GM19452 (cell line): Measurements from ENCODE around the gene MEX3D.
"Not testable (repeated sequence)": the region's sequence is repeated elsewhere in the genome, so short reads cannot be mapped to it uniquely, and the experiment has no call there.

Experiments used
- ATAC-seq: cut with Tn5 transposase; IDR thresholded peaks from one replicate; pipeline ENCODE4 v1.9.1; 2021; ENCODE audit not compliant: unreplicated experiment

The MEX3D gene

DNA sequence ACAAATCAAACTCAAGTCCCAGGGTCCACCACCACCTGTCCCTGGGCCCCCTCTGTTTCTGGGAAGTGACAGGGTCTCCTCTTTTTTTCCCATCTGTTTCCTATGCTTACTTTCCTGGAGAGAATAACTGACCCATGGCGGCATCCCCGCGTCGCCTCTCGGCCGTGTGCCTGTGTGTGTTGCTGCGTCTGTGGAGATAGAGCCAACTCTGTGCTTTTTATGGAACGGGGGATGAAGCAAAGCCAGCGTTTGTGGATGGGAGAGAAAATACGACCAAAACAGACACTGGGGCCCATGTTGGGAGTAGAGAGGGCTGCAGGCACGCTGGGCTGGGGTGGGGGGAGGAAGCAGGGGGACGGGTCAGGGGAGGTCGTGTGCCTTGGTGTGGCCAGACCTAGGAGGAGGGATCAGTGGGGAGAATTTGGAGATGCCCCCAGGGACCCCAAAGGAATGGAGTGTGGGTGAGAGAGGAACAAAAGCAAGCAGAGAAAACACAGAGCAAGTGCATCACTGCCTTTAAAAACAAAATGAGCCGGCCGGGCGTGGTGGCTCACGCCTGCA, 27.7 kb downstream of the MEX3D start:
- no peak for ATAC-seq

DNA sequence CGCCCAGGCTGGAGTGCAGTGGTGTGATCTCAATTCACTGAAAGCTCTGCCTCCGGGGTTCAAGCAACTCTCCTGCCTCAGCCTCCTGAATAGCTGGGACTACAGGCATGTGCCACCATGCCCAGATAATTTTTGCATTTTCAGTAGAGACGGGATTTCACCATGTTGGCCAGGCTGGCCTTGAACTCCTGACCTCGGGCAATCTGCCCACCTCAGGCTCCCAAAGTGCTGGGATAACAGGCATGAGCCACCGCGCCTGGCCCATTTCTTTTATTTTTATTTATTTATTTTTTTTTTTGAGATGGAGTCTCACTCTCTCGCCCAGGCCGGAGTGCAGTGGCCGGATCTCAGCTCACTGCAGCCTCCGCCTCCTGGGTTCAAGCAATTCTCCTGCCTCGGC, 28.4 kb downstream of the MEX3D start:
- ATAC-seq = not testable (repeated sequence)

DNA sequence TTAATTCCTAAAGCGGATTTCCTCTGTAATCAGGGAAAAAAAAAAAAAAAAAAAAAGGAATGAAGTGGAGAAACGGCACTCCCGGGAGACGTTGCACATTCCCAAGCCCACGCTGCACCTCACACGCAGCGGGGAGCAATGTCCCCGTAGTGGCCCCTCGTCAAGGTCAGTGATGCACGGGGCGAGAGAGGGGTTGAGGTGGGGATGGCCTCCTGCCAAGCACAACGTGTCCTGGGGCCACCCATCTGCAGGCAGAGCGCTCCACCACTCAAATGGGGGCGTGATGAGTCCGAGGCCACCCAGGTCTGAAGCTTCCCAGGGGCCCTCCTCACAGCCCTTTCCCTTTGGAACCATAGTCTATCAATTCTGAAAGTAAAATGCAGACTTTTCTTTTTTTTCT, 29.1 kb downstream of the MEX3D start:
- no peak for ATAC-seq

DNA sequence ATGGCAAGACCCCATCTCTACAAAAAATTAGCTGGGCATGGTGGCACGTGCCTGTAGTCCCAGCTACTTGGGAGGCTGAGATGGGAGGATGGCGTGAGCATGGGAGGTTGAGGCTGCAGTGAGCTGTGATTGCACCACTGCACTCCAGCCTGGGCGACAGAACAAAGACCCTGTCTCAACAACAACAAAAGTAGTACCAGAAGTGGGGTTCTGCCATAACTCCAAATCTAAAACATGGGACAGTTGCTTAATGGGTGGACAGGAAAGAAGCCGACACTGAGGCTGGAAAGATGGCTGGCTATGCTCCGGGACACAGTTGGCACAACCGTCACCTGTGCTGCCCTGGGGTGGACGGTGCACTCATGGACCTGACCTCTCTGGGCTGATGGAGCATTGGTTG, 32.4 kb downstream of the MEX3D start:
- ATAC-seq = not testable (repeated sequence)

DNA sequence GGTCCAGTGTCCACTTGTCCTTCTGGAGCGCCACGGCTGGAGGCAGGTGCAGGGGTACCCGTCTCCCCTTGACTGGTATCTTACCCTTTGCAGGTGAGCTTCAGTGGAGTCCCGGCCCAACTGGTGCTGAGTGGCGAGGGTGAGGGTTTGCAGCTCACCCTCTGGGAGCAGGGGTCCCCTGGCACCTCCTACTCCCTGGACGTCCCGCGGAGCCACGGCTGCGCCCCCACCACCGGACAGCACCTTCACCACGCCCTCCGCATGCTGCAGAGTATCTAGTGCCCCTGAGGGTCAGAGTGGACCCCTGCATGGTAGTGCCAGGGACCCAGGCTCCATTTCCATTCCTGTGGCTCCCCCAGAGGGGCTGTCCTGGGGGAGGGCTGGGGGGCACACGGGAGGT, 33.2 kb downstream of the MEX3D start:
- ATAC-seq = no peak

DNA sequence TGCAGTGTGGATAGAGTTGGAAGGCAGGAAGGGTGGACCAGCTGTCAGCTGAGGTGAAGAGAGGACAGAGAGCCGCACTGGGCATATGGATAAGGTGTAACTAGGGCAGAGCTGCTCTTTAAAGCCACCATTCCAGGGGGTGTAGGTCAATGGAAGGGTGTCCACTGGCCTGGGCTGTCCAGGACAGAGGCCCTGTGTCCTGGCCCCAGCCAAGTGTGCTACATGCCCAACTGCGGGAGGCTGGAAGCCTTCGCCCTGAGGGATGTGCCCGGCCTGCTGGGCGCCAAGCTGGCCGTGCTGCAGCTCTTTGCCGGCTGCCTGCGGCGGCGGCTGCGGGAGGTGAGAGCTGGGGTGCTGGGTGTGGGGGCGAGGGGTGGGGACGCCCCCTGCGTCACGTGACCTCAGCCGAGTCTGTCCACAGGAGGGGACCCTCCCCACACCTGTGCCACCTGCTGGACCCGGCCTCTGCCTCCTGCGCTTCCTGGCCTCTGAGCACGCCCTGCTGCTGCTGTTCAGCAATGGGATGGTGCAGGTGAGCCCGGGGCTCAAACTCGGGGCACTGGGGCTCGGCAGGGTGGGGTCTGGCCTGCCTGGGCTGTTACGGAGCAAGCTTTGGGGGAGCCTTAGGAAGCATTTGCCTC, 34.5 kb downstream of the MEX3D start:
- no peak for ATAC-seq

DNA sequence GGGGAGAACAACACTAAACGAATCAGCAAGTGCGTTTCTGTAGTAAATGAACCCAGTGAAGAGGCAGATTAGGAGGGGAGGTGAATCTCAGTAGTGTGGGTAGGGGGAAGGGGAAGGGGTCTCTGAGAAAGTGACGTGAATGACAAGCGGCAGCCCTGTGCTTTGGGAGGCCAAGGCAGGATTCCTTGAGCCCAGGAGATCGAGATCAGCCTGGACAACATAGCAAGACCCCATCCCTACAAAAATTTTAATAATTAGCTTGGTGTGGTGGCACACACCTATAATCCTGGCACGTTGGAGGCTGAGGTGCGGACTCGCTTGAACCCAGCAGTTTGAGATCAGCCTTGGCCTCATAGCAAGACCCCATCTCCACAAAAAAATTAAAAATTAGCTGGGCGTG, 36.1 kb downstream of the MEX3D start:
- ATAC-seq = no peak

DNA sequence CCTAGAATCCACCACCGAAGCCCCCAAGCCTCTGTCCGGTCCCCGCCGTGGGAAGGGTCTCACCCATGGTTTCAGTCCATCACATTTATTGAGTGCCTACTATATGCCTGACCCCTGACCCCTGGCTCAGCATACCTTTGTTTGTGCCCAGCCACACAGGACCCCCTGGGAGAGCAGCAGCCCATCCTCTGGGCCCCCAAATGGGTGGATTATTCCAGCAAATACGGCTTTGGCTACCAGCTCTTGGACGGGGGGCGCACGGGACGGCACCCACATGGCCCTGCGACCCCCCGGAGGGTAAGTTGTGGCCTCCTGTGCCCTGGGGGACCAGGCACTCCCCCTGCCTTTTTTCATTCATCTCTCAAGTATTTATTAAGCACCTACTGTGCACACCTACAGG, 36.5 kb downstream of the MEX3D start:
- ATAC-seq = no peak

DNA sequence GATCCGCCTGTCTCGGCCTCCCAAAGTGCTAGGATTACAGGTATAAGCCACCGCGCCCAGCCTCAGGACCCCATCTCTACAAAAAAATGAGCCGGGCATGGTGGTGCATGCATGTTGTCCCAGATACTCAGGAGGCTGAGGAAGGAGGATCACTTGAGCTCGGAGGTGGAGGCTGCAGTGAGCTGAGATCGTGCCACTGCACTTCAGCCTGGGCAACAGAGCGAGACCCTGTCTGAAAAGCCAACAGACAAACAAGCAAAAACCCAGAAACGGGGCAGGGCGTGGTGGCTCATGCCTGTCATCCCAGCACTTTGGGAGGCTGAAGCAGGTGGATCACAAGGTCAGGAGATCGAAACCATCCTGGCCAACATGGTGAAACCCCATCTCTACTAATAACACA, 37.3 kb downstream of the MEX3D start:
- not testable (repeated sequence) for ATAC-seq

DNA sequence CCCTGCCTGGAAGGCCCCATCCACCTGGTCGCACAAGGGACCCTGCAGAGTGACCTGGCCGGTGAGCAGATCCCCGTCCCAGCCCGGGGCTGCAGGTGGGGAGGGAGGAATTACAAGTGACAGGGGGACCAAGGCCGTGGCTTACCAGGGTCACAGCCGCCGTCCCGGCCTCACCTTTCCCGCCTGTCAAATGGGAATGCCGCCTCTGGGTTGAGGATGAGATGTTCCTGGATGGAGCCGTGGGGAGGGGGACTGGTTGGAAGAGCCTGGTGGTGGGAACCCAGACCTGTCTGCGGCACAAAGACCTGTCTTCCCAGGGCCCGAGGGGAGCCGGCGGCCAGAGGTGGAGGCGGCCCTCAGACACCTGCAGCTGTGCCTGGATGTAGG, 38.7 kb downstream of the MEX3D start:
- no peak for ATAC-seq

DNA sequence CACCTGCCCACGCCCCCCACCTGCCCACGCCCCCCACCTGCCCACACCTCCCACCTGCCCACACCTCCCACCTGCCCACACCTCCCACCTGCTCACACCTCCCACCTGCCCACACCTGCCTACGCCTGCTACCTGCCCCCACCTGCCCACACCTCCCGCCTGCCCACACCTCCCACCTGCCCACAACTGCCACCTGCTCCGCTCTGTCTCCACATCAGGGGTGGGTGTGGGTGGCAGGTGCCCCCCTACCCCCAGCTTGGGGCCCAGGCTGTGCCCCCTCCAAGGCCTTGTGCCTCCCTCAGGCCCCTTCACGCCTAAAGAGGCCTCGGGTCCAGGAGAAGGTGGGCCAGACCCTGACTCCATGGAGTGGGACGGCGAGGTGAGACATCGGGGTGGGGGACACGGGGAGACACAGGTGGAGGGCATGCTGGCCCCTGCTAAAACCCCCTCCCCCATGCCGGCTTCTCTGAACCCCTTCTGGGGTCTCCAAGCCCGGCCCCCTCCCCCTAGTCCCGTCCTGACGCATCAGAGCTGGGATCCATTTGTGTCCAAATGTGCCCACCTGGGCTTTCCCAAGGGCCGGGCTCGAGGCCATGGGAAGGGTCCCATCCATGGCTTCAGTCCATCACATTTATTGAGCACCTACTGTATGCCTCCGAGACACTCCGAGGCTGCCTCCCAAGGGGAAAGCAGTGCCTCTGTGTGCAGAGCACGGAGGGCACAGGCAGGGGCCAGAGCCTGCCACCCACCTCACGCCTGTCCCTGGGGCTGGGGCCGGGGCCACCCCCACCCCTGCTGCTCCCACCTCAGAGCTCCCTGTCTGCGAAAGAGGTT, 39.3 kb downstream of the MEX3D start:
- no peak for ATAC-seq

DNA sequence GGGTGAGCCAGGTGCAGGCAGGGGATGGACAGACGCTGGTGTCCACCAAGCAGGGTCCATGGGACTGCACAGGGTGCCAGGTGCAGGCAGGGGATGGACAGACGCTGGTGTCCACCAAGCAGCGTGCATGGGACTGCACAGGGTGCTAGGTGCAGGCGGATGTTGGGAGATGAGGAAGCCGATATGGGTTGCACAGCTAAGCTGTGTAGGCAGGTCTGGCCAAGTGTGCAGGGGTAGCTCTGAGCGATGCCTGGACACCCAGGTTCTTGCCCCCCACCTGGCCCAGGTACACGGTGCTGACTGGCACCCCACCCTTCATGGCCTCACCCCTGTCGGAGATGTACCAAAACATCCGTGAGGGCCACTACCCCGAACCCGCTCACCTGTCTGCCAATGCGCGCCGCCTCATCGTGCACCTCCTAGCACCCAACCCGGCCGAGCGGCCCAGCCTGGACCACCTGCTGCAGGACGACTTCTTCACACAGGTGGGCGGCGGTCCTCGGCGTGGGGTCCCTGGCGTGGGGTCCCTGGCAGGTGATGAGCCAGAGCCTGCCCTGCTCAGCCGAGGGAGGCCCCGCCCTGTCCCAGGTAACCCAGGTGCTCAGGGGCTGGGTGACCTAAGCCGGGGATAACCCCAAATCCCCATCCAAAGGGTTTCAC, 40.3 kb downstream of the MEX3D start:
- no peak for ATAC-seq

DNA sequence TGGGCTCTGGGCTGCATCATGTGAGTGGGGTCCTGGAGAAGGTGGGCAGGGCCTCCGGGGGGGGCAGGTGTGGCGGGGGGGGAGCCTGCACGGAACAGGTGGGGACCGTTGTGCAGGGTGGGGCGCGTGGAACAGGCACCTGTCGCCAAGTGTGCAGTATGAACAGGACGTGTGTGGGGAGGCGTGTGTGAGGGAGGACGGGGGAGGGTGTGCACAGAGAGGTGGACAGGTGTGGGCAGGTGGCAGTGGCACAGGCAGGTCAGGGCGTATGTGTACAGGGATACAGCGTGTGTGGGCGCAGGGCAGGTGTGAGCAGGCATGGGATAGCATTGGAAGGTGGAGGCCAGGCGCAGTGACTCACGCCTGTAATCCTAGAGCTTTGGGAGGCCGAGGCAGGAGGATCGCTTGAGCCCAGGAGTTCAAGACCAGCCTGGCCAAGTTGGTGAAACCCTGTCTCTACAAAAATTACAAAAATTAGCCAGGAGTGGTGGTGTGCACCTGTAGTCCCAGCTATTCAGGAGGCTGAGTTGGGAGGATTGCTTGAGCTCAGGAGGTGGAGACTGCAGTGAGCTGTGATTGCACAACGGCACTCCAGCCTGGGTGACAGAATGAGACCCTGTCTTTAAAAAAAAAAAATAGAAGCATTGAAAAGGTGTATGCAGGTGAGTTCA, 41.0 kb downstream of the MEX3D start:
- ATAC-seq = no peak

DNA sequence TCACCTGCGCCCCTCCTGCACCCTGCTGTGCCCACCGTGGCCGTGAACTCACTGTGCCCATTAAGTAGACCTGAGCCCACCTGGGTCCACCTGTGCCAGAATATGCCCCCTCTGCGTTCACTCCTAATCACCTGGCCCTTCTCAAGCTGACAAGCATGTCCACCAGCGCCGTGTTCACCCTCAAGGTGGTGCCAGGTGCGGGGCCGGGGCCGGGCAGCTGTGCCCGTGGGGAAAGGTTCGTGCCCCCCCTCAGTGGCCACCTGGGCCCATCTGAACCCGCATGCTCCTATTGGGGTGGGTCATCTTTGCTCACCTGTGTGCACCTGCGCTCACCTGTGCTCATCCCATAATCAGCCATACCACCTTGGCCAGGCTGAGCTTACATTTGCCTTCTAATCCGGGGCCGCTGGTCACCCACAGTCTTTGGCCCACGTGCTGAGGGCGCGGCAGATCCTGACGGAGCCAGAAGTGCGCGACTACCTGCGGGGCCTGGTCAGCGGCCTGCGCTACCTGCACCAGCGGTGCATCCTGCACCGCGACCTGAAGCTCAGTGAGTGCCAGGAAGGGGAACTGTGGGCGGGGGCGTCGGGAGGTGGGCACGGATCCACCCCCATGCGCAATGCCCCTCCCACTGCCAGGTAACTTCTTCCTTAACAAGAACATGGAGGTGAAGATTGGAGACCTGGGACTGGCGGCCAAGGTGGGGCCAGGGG, 41.9 kb downstream of the MEX3D start:
- ATAC-seq = no peak

DNA sequence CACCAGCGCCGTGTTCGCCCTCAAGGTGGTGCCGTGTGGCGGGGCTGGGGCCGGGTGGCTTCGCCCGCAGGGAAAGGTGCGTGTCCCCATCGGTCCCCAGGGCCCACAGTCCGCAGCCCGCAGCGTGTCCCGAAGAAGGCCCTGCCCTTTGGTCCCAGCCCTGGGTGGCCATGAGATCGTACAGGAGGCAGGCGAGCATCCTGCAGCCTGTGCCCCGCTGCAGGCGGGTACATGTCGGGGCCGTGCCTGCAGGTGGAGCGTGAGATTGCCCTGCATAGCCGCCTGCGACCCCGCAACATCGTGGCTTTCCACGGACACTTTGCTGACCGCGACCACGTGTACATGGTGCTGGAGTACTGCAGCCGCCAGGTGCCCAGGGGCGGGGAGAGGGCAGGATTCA, 42.8 kb downstream of the MEX3D start:
- no peak for ATAC-seq

DNA sequence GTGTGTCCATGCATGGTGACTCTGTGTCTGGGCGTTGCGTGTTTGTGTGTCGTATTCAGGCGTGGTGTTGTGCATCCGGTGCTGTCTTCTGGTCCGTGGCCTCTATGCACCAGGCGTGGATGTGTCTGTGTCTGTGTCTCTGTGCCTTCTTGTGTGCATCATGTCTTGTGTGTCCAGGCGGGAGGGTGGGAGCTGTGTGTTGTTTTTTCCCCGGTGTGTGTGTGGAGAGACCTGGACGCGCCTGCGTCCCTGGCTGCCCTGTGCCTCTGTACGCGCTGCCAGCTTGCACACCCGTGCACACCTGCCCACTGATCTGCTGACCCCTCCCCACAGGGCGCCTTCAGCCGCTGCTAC, 43.2 kb downstream of the MEX3D start:
- no peak for ATAC-seq

DNA sequence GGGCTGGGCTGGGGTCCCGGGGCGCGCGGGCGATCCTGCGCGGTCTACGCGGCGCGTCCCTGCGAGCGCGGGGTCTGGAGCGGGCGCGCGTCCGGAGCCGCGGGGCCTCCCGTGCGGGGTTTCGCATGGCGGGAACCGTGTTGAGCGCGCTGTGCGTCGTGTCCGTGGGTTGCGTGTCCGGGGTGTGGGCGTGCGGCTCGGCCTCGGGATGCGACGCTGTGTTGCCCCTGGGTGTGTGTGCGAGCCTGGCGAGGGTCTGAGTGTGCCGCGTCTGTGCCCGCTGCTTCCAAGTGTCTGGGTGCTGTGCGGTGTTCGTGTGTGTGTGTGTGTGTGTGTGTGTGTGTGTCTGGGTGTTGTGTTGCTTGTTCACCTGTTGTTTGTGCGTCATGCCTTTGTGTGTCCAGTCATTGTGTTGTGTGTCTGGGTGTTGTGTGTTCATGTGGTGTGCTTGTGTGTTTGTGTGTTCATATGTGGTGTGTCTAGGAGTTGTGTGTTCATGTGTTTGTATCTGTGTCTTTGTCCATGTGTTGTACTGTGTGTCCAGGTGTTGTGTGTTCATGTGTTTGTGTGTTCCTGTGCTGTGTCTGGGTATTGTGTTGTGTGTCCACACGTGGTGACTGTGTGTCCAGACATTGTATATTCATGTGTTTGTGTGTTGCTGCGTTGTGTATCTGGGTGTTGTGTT, 43.7 kb downstream of the MEX3D start:
- ATAC-seq = no peak

DNA sequence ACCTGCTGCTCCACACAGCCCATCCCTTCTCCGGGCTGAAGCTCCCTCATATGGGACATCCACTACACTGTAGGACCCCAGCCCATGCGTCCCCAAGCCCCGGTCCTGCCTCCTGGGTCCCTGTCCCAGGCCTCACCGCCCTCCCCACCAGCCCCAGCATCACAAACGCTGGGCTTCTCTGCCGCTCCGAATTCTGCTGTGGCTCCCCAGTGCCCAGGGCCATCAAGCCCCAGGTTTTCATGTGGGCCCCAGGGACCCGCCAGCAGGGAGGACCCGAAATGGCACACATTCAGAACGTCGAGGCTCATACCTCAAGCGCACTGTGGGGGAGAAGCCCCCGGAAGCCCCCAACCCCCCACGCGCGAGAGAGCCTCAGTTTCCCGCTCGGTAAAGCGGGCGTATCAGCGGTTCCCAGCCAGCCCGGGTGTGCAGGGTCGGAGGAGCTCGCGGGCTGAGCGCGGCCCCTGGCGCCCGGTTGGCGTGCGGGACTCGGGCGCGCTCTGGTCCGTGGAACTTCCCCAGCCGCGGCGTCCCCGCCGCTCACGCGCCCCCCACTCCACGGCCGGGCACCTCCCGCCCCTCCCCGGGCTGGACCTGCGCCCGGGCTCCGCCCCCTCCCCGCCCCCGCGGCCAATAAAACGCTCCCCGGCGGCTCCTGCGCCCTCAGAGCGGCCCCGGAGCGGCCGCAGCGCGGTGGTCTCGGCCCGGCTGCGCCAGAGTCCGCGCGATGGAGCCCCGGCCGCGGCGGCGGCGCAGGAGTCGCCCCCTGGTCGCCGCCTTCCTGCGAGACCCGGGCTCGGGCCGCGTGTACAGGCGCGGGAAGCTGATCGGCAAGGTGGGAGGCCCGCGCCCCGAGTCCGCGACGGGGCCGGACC, 44.5 kb downstream of the MEX3D start, which contains the start of gene PLK5:
Gene PLK5, plus strand, starts transcription at position 666 of the 875 bp plus-strand sequence. CDS start 2,920 bp downstream, outside the sequence.
- ATAC-seq = no peak

DNA sequence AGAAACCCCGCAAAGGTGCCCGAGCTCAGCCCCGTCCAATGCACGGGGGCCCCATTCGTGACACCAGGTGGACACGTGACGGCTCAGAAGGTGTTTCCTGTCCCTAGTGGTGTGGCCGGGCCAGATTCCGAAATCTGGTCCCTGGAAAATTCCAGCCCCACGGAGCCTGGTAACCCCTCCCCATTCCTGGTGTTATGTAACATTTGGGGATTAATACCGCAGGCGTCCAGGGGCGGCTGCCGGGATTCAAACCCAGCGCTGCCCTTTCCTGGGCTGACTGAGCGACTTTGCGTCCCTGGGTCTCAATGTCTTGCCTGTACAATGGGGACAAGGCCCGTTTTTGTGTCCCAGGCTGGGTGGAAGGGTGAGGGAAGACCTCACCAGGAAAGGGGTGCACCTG, 45.3 kb downstream of the MEX3D start:
- ATAC-seq = no peak
